OCI-LY3 (cell line): ENCODE data around the gene ZBTB45.

Experiments used
- H2AFZ ChIP-seq: fragments of 200-600, 300-600 bp; shearing (Covaris generic); 2 replicates; pipeline ENCODE4 v1.6.0; 2014; ENCODE audit warnings: antibody characterized with exemption, low read depth, low read length
- H3K27ac ChIP-seq: fragments of 200-600, 300-600 bp; sonication (generic); 2 replicates; pipeline ENCODE4 v1.5.1; 2014; ENCODE audit warnings: mild to moderate bottlenecking, low read length, moderate library complexity, mixed read lengths
- H3K27me3 ChIP-seq: fragments of 200-600, 300-600 bp; sonication (generic); 2 replicates; pipeline ENCODE4 v1.6.1; 2014; ENCODE audit warnings: low read depth, low read length, mixed read lengths
- H3K36me3 ChIP-seq: fragments of 200-600, 300-600 bp; sonication (generic); replicated peaks from 2 replicates; pipeline ENCODE3; 2014; ENCODE audit warnings: low read depth, low read length, mixed read lengths
- H3K4me1 ChIP-seq: fragments of 300-600, 200-600 bp; sonication (generic); 2 replicates; pipeline ENCODE4 v1.6.1; 2014; ENCODE audit warnings: low read length, mixed read lengths
- H3K4me2 ChIP-seq: fragments of 200-600, 300-600 bp; sonication (generic); 2 replicates; pipeline ENCODE4 v1.6.1; 2014; ENCODE audit warnings: low read length, mixed read lengths
- H3K4me3 ChIP-seq: fragments of 300-600, 200-600 bp; sonication (generic); 2 replicates; pipeline ENCODE4 v1.5.1; 2014; ENCODE audit warnings: antibody characterized with exemption, mild to moderate bottlenecking, low read length, moderate library complexity
- H3K79me2 ChIP-seq: fragments of 300-600, 200-600 bp; shearing (Covaris generic); 2 replicates; pipeline ENCODE4 v1.6.1; 2014; ENCODE audit warnings: mild to moderate bottlenecking, low read length, mixed read lengths
- H3K9ac ChIP-seq: fragments of 300-600, 200-600 bp; shearing (Covaris generic); 2 replicates; pipeline ENCODE4 v1.6.0; 2014; ENCODE audit warnings: mild to moderate bottlenecking, low read length, moderate library complexity
- H3K9me3 ChIP-seq: fragments of 200-600, 300-600 bp; shearing (Covaris generic); 2 replicates; pipeline ENCODE4 v1.6.1; 2014; ENCODE audit warnings: low read length, mixed read lengths; ENCODE audit not compliant: insufficient read depth
- H4K20me1 ChIP-seq: fragments of 200-600, 300-600 bp; sonication (generic); 2 replicates; pipeline ENCODE4 v1.6.1; 2016; ENCODE audit warnings: low read length, mixed read lengths; ENCODE audit not compliant: insufficient read depth
- EZH2phosphoT487 ChIP-seq: fragments of 200-600 bp; shearing (Covaris generic); IDR thresholded peaks from 2 replicates; pipeline ENCODE4 v1.6.1; 2018; ENCODE audit warnings: antibody characterized with exemption, mixed run types, low read depth
- TF ChIP-seq, protein P1 (sequence below): fragments of 200-600, 300-600 bp; sonication (generic); IDR thresholded peaks from 2 replicates; pipeline ENCODE4 v1.5.1; 2014; ENCODE audit warnings: antibody characterized with exemption, low read length, low read depth

The ZBTB45 gene

DNA sequence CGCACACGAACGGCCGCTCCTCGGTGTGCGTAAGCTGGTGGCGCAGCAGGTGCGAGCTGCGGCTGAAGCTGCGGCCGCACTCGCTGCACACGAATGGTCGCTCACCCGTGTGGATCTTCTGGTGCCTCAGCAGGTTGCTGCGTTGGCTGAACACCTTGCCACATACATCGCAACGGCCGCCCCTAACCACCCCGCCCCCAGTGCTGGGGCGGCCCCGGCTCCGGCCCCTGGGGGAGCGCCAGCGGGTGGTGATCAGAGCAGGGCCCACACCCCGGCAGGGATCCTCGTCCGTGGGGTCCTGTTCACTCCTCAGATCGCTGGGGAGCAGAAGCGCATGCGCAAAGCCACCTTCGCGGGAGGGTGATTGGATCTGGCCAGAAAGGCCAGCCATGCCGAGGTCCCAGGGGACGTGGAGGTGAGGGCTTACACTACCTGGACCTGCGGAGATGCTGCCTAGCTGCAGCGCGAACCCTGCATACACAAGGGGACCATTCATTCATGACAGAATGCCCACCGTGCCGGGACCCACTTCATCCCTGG, 43.5 kb upstream of the ZBTB45 start:
- peaks cover 13% of the 10 kb centered on the region for H3K4me1 ChIP-seq
- no peak overlapping the region for H3K4me2 ChIP-seq
- H3K9ac ChIP-seq = no peak overlapping the region
- no peak overlapping the region for H2AFZ ChIP-seq
- H3K27me3 ChIP-seq = no peaks in the 10 kb centered on the region
- no peak overlapping the region for H3K4me3 ChIP-seq
- no peaks in the 10 kb centered on the region for H4K20me1 ChIP-seq
- H3K79me2 ChIP-seq = peaks cover 35% of the 10 kb centered on the region
- TF ChIP-seq, protein P1, sequence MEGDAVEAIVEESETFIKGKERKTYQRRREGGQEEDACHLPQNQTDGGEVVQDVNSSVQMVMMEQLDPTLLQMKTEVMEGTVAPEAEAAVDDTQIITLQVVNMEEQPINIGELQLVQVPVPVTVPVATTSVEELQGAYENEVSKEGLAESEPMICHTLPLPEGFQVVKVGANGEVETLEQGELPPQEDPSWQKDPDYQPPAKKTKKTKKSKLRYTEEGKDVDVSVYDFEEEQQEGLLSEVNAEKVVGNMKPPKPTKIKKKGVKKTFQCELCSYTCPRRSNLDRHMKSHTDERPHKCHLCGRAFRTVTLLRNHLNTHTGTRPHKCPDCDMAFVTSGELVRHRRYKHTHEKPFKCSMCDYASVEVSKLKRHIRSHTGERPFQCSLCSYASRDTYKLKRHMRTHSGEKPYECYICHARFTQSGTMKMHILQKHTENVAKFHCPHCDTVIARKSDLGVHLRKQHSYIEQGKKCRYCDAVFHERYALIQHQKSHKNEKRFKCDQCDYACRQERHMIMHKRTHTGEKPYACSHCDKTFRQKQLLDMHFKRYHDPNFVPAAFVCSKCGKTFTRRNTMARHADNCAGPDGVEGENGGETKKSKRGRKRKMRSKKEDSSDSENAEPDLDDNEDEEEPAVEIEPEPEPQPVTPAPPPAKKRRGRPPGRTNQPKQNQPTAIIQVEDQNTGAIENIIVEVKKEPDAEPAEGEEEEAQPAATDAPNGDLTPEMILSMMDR = no peak
- TF ChIP-seq EZH2phosphoT487 = no peak
- H3K9me3 ChIP-seq = no peaks in the 10 kb centered on the region
- no peak overlapping the region for H3K27ac ChIP-seq
- peaks cover 25% of the 10 kb centered on the region for H3K36me3 ChIP-seq

DNA sequence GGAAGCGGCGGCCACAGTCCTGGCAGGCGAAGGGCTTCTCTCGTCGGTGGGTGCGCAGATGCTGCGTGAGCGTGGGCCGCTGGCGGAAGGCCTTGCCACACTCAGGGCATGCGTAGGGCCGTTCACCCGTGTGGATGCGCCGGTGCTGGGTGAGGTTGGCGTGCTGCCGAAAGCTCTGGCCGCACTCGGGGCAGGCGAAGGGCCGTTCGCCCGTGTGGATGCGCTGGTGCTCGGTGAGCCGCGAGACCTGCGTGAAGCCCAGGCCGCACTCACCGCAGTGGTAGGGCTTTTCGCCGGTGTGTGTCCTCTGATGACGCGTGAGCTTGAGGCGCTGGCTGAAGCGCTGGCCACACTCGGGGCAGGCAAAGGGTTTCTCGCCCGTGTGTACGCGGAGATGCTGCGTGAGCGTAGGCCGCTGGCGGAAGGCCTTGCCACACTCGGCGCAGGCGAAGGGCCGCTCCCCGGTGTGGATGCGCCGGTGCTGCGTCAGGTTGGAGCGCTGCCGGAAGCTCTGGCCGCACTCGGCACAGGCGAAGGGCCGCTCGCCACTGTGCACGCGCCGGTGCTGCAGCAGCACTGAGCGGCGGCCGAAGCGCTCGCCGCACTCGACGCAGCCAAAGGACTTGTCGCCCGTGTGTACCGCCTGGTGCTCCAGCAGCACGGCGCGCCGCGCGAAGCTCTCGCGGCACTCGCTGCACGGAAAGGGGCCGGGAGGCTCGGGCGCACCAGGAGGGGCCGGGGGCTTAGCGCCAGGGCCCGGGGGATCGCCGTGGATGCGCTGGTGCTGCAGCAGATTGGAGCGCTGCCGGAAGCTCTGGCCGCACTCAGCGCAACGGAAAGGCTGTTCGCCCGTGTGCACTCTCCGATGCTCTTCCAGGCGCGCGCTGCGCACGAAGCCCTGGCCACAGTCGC, 42.8 kb upstream of the ZBTB45 start:
- Histone ChIP-seq H3K4me3 (no peak overlapping the region), H3K27me3 (no peaks in the 10 kb centered on the region), H3K9ac (no peak overlapping the region)

DNA sequence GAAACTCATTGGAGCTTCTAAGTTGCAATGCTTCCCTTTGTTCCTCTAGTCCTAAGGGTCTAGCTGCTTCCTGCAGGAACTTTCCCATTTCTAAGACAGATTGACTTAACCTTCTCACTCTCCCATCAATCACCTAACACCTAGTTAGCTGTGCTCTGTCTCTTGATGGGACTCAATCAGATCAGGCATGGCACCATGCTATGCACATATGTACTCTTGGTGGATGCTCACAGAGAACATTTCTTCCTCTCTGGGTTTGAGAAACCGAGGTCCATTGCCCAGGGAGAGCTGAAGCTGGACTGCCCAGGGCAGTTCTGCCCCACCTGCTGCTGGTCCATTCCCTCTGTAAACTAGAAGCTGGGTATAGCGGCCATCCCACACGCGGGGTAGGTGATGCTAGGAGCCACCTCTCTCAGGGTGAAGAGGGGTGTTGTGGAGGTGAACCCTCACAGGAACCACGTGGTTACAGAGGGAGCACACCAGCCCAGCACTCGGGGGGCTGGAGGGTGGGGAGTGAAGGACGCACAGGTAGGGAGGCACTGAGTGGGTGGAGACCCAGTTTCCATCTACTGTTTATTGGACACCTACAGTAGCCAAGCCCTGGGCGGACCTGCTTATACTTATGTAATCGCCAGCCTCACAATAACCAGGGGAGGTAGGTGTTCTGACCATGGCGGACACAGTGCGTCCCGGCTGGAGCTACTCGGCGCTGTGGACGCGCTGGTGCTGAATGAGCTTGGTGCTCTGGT, 41.9 kb upstream of the ZBTB45 start:
- Histone ChIP-seq H3K4me1 (peaks cover 20% of the 10 kb centered on the region), H3K36me3 (peaks cover 18% of the 10 kb centered on the region), H3K79me2 (peaks cover 51% of the 10 kb centered on the region), H2AFZ (no peak overlapping the region), H3K9me3 (no peaks in the 10 kb centered on the region), H4K20me1 (no peaks in the 10 kb centered on the region), H3K27me3 (no peaks in the 10 kb centered on the region), H3K9ac (no peak overlapping the region), H3K4me3 (no peak overlapping the region), H3K27ac (no peak overlapping the region), H3K4me2 (no peak overlapping the region)
- TF ChIP-seq, protein P1 = no peak

More for the DNA sequence above, 42.8 kb upstream of the ZBTB45 start:
- Histone ChIP-seq H3K36me3 (peaks cover 22% of the 10 kb centered on the region), H2AFZ (no peak overlapping the region), H3K9me3 (no peaks in the 10 kb centered on the region), H3K79me2 (peaks cover 42% of the 10 kb centered on the region), H3K4me1 (peaks cover 13% of the 10 kb centered on the region), H4K20me1 (no peaks in the 10 kb centered on the region), H3K4me2 (no peak overlapping the region), H3K27ac (no peak overlapping the region)
- TF ChIP-seq, protein P1 = no peak
- TF ChIP-seq EZH2phosphoT487 = no peak

DNA sequence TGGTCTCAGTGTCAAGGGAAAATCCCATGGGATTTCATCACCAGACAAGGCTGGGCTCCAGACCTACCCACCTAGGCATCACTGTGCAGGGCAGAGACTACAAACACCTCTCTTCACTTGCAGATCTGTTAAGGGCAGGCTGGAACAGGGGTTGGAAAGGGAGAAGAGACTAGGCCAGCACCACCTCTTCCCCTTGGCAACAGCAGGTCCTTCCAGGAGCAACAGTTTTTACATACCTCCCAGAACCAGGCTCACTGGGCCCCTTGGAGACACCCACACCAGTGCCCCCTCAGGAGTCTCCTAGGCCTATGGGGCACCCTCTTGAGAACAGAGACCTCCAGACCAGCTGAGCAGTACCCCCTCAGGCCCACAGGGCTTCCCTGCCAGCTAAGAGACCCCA, 41.3 kb upstream of the ZBTB45 start:
- TF ChIP-seq, protein P1 = no peak
- no peak for TF ChIP-seq EZH2phosphoT487
- Histone ChIP-seq H3K79me2 (peaks cover 57% of the 10 kb centered on the region), H3K27me3 (no peaks in the 10 kb centered on the region), H3K9me3 (no peaks in the 10 kb centered on the region), H3K36me3 (peaks cover 24% of the 10 kb centered on the region), H3K9ac (no peak overlapping the region), H3K27ac (no peak overlapping the region), H3K4me2 (no peak overlapping the region), H3K4me3 (no peak overlapping the region), H2AFZ (no peak overlapping the region), H3K4me1 (peaks cover 17% of the 10 kb centered on the region), H4K20me1 (no peaks in the 10 kb centered on the region)
